GM13977 (cell line): ENCODE measurements around the gene DTL.
A peak's percentile ranks its signal among the peaks of the same experiment; 100 is the strongest.

Experiments
- DNase-seq: peaks from one replicate; pipeline ENCODE4 v3.0.0; 2012; ENCODE audit warnings: low spot score
- CTCF ChIP-seq: IDR thresholded peaks from 2 replicates; pipeline ENCODE4 v1.5.1; 2012; ENCODE audit warnings: mild to moderate bottlenecking, control low read depth; ENCODE audit not compliant: insufficient read depth; ENCODE audit errors: extremely low read depth, missing control alignments
- in situ Hi-C: fragments of 300-500 bp; cut with MboI; formaldehyde crosslinking; loops from one replicate; pipeline ENCODE4 v1.12.0; 2022; ENCODE audit warnings: low sequenced_read_pairs, low pct_unique_long_range_greater_than_20kb, mixed read lengths, inconsistent platforms; ENCODE audit not compliant: unreplicated experiment

Gene DTL

GRCh38 chr1:212045981-212046380 lies 10.4 kb downstream of the DTL start:
- DNase-seq: no peak
- TF ChIP-seq CTCF: no peak
- in situ Hi-C loops: no loop called here

GRCh38 chr1:212053993-212054392 lies 18.4 kb downstream of the DTL start:
- DNase-seq: no peak
- in situ Hi-C loops: no loop called here
- no peak for TF ChIP-seq CTCF

GRCh38 chr1:212055333-212055732 lies 19.8 kb downstream of the DTL start:
- in situ Hi-C loops: no loop called here
- DNase-seq: no peak
- no peak for TF ChIP-seq CTCF

- in situ Hi-C loops: no loop called here
- no peak for TF ChIP-seq CTCF
- no peak for DNase-seq
Observed at GRCh38 chr1:212060632-212061472, 25.3 kb downstream of the DTL start.

- DNase-seq: no peak
- in situ Hi-C loops: no loop called here
- peak; percentile 57 for TF ChIP-seq CTCF
Observed at GRCh38 chr1:212062832-212063438, 27.4 kb downstream of the DTL start.

GRCh38 chr1:212067787-212068186 lies 32.2 kb downstream of the DTL start:
- no peak for TF ChIP-seq CTCF
- DNase-seq: no peak
- in situ Hi-C loops: no loop called here
